K562 (cell line): ENCODE measurements around the gene GIMAP8. TPM values are rescaled to one million over a fixed set of nuclear protein-coding genes. Genes with fewer than 3 reads are reported as not detected.

ENCODE experiments used
- CHD7 ChIP-seq: fragments of 200-600 bp; sonication (generic); IDR thresholded peaks from one replicate; pipeline ENCODE4 v1.6.1; 2012; ENCODE audit warnings: mild to moderate bottlenecking, low read depth, low read length, inconsistent platforms
- ERF ChIP-seq: fragments of 450-650 bp; formaldehyde crosslinking; IDR thresholded peaks from 2 replicates; pipeline ENCODE4 v1.4.0; 2020; ENCODE audit warnings: mild to moderate bottlenecking, mixed read lengths
- FUS ChIP-seq: fragments of 200-400 bp; formaldehyde crosslinking; optimal IDR thresholded peaks from 2 replicates; pipeline ENCODE3; 2017; ENCODE audit warnings: low read depth, low read length
- MCM2 ChIP-seq: fragments of 450-650 bp; IDR thresholded peaks from 2 replicates; pipeline ENCODE4 v1.6.1; 2017; ENCODE audit warnings: low read depth, mild to moderate bottlenecking
- POU5F1 ChIP-seq: fragments of 150-350 bp; IDR thresholded peaks from 2 replicates; pipeline ENCODE4 v1.6.1; 2014; ENCODE audit warnings: borderline replicate concordance, low read length, low read depth, mild to moderate bottlenecking; ENCODE audit not compliant: partially characterized antibody
- SMAD1 ChIP-seq: fragments of 150-350 bp; IDR thresholded peaks from 2 replicates; pipeline ENCODE4 v1.6.1; 2014; ENCODE audit warnings: low read length, low read depth; ENCODE audit not compliant: partially characterized antibody
- ZNF165 ChIP-seq: fragments of 250-450 bp; sonication (Bioruptor Pico); IDR thresholded peaks from 2 replicates; pipeline ENCODE4 v1.4.0; 2020; ENCODE audit warnings: borderline replicate concordance
- ZNF354B ChIP-seq: fragments of 250-450 bp; sonication (Bioruptor Pico); IDR thresholded peaks from 2 replicates; pipeline ENCODE4 v1.4.0; 2020
- polyA plus RNA-seq, 8 experiments: library from polyadenylated mRNA; depleted of rRNA in 4 of 8; stranded (reverse) in 5 of 8; unstranded in 3 of 8; fragments of >200 nt; fragmentation: Nextera tagmentation in 2 of 8; fragmentation: Illumina TruSeq in 1 of 8; extraction: Ambion mirVana in 2 of 8; extraction: Trizol in 1 of 8; gene quantifications; 2 replicates each; pipeline versions ENCODE4 v1.2.1 to v1.2.3, GENCODE V29; 2011 to 2014; ENCODE audit warnings: inconsistent platforms in 1 of 8, missing spikeins in 1 of 8
- total RNA-seq, 7 experiments: library from RNA; depleted of rRNA in 6 of 7; stranded (reverse); fragments of >200 nt in 6 of 7; fragmentation: Illumina TruSeq in 2 of 7; extraction: Trizol in 2 of 7; gene quantifications; 2 replicates each; pipeline versions ENCODE4 v1.2.1 to v1.2.3, GENCODE V29; 2011 to 2021; ENCODE audit warnings: low replicate concordance in 1 of 7
- TF ChIP-seq, protein P1 (sequence below): fragments of 450-650 bp; conservative IDR thresholded peaks from 2 replicates; pipeline ENCODE4 v1.6.1; 2016; ENCODE audit warnings: missing genetic modification characterization, low read depth, mild to moderate bottlenecking, missing compliant biosample characterization, moderate library complexity
- TF ChIP-seq, protein P2 (sequence below), 3 experiments: fragments of 200-800 bp in 1 of 3; fragments of 250-450 bp in 1 of 3; fragments of 450-650 bp in 1 of 3; sonication (Bioruptor Pico) in 1 of 3; sonication (Bioruptor generic) in 1 of 3; formaldehyde crosslinking in 1 of 3; IDR thresholded peaks; 2 replicates each; pipeline versions ENCODE4 v1.6.1 to v1.8.0; 2016 to 2022; ENCODE audit warnings: mild to moderate bottlenecking in 2 of 3, missing genetic modification characterization in 2 of 3, missing compliant biosample characterization in 1 of 3, moderate library complexity in 1 of 3

Gene GIMAP8
- total and polyA plus RNA-seq, 9 of the 15 experiments (the other 6 are each of a cell fraction or from before 2014, with no cell fraction given) = not detected

- TF ChIP-seq CHD7 = no peak
- no peak for TF ChIP-seq ERF (CRISPR knock-in tag)
- no peak for TF ChIP-seq SMAD1
- TF ChIP-seq MCM2 = no peak
- TF ChIP-seq, protein P1, sequence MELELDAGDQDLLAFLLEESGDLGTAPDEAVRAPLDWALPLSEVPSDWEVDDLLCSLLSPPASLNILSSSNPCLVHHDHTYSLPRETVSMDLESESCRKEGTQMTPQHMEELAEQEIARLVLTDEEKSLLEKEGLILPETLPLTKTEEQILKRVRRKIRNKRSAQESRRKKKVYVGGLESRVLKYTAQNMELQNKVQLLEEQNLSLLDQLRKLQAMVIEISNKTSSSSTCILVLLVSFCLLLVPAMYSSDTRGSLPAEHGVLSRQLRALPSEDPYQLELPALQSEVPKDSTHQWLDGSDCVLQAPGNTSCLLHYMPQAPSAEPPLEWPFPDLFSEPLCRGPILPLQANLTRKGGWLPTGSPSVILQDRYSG = peak; percentile 91
- TF ChIP-seq POU5F1 = no peak
- TF ChIP-seq, protein P2, sequence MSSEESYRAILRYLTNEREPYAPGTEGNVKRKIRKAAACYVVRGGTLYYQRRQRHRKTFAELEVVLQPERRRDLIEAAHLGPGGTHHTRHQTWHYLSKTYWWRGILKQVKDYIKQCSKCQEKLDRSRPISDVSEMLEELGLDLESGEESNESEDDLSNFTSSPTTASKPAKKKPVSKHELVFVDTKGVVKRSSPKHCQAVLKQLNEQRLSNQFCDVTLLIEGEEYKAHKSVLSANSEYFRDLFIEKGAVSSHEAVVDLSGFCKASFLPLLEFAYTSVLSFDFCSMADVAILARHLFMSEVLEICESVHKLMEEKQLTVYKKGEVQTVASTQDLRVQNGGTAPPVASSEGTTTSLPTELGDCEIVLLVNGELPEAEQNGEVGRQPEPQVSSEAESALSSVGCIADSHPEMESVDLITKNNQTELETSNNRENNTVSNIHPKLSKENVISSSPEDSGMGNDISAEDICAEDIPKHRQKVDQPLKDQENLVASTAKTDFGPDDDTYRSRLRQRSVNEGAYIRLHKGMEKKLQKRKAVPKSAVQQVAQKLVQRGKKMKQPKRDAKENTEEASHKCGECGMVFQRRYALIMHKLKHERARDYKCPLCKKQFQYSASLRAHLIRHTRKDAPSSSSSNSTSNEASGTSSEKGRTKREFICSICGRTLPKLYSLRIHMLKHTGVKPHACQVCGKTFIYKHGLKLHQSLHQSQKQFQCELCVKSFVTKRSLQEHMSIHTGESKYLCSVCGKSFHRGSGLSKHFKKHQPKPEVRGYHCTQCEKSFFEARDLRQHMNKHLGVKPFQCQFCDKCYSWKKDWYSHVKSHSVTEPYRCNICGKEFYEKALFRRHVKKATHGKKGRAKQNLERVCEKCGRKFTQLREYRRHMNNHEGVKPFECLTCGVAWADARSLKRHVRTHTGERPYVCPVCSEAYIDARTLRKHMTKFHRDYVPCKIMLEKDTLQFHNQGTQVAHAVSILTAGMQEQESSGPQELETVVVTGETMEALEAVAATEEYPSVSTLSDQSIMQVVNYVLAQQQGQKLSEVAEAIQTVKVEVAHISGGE (CRISPR knock-in tag; IDR thresholded peaks at IDR 0.05) = peak in 1 of 3 experiments; percentile 72; a peak in 2 of 6 replicates
- TF ChIP-seq FUS = no peak
- TF ChIP-seq ZNF354B (CRISPR knock-in tag) = no peak
- TF ChIP-seq ZNF165 (CRISPR knock-in tag) = no peak
Observed at GRCh38 chr7:150431839-150432658, 18.4 kb upstream of the GIMAP8 start (continued).
